Measurements from ENCODE around the gene TUT4. TPM values are rescaled to one million over a fixed set of nuclear protein-coding genes. Genes with fewer than 3 reads are reported as not detected.

The TUT4 gene
- total and polyA plus RNA-seq, 2 experiments from 2014 or later = 42.6 to 93.3 TPM

GRCh38 chr1:52504720-52505119 is 48.2 kb downstream of the TUT4 start:
- DNase-seq (ENCODE audit: low read depth in 1 of 2, low spot score in 1 of 2) = no peak
- Histone ChIP-seq H3K36me3 (peaks cover 7% of the 10 kb centered on the region), H3K9me3 (ENCODE audit: low read depth) (no peaks in the 10 kb centered on the region), H3K27ac (no peak overlapping the region), H3K4me3 (no peak overlapping the region), H3K27me3 (no peaks in the 10 kb centered on the region), H3K4me1 (ENCODE audit: low read depth) (no peaks in the 10 kb centered on the region)
- TF ChIP-seq CTCF (IDR thresholded peaks at IDR 0.05; ENCODE audit: low read depth, low read length) = no peak

GRCh38 chr1:52503706-52504105 is 49.2 kb downstream of the TUT4 start:
- no peak for TF ChIP-seq CTCF (IDR thresholded peaks at IDR 0.05; ENCODE audit: low read depth, low read length)
- H3K27me3 ChIP-seq = no peaks in the 10 kb centered on the region
- no peak overlapping the region for H3K27ac ChIP-seq
- no peak overlapping the region for H3K4me3 ChIP-seq
- DNase-seq (ENCODE audit: low read depth in 1 of 2, low spot score in 1 of 2) = no peak
- H3K4me1 ChIP-seq (ENCODE audit: low read depth) = no peaks in the 10 kb centered on the region
- no peaks in the 10 kb centered on the region for H3K9me3 ChIP-seq (ENCODE audit: low read depth)
- no peaks in the 10 kb centered on the region for H3K36me3 ChIP-seq

GRCh38 chr1:52502789-52503188 is 50.1 kb downstream of the TUT4 start:
- H3K9me3 ChIP-seq (ENCODE audit: low read depth) = no peaks in the 10 kb centered on the region
- no peaks in the 10 kb centered on the region for H3K36me3 ChIP-seq
- no peaks in the 10 kb centered on the region for H3K27me3 ChIP-seq
- H3K4me3 ChIP-seq = no peak overlapping the region
- no peak for TF ChIP-seq CTCF (IDR thresholded peaks at IDR 0.05; ENCODE audit: low read depth, low read length)
- DNase-seq (ENCODE audit: low read depth in 1 of 2, low spot score in 1 of 2) = peak in 1 of 2 donors; percentile 9
- no peaks in the 10 kb centered on the region for H3K4me1 ChIP-seq (ENCODE audit: low read depth)
- H3K27ac ChIP-seq = no peak overlapping the region

GRCh38 chr1:52487632-52488031 is 65.3 kb downstream of the TUT4 start:
- no peak overlapping the region for H3K27ac ChIP-seq
- no peaks in the 10 kb centered on the region for H3K27me3 ChIP-seq
- H3K4me3 ChIP-seq = no peak overlapping the region
- peaks cover 27% of the 10 kb centered on the region for H3K36me3 ChIP-seq
- H3K9me3 ChIP-seq (ENCODE audit: low read depth) = no peaks in the 10 kb centered on the region
- TF ChIP-seq CTCF (IDR thresholded peaks at IDR 0.05; ENCODE audit: low read depth, low read length) = no peak
- peaks cover 7% of the 10 kb centered on the region for H3K4me1 ChIP-seq (ENCODE audit: low read depth)
- no peak for DNase-seq (ENCODE audit: low read depth in 1 of 2, low spot score in 1 of 2)

- peaks cover 17% of the 10 kb centered on the region for H3K36me3 ChIP-seq
- H3K27ac ChIP-seq = no peak overlapping the region
- no peaks in the 10 kb centered on the region for H3K27me3 ChIP-seq
- no peak overlapping the region for H3K4me3 ChIP-seq
- TF ChIP-seq CTCF (IDR thresholded peaks at IDR 0.05; ENCODE audit: low read depth, low read length) = no peak
- H3K9me3 ChIP-seq (ENCODE audit: low read depth) = no peaks in the 10 kb centered on the region
- DNase-seq (ENCODE audit: low read depth in 1 of 2, low spot score in 1 of 2) = peak in 1 of 2 donors; percentile 4
- peaks cover 7% of the 10 kb centered on the region for H3K4me1 ChIP-seq (ENCODE audit: low read depth)
These were observed 70.4 kb downstream of the TUT4 start for GRCh38 chr1:52482326-52483004.

Data from cardiac muscle cell (in vitro differentiated cells and primary cell).